ENCODE results near the gene MPV17. TPM values are rescaled to one million over a fixed set of nuclear protein-coding genes. Genes with fewer than 3 reads are reported as not detected.

Gene MPV17
- total and polyA plus RNA-seq, 2 of the 13 experiments (the other 11 are each of a cell fraction or from before 2014, with no cell fraction given), result 48.9 to 129 TPM

DNA sequence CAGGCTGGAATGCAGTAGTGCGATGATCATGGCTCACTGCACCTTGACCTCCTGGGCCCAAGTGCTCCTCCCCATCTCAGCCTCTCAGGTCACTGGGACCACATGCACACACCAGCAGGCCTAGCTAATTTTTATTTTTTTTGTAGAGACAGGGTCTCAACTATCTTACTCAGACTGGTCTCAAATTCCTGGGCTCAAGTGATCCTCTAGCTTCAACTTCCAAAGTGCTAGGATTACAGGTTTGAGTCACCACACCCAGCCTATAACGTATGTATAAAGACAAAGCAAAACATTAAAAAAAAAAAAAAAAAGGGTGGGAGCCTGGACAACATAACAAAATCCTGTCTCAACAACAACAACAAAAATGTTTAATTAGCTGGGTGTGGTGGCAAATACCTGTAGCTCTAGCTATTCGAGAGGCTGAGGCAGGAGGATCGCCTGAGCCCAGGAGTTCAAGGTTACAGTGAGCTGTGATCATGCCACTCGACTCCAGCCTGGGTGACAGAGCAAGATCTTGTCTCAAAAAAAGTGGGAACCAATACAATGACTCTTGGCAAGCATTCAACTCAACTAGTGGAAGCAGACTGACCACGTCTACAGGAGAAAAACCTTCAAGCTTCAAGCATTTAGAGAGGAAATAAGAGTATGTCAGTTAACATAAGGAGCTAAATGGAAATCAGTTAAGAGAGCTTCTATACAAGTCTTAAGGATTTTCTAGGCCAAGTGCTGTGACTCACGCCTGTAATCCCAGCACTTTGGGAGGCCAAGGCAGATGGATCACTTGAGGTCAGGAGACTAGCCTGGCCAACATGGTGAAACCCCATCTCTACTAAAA lies 31.1 kb upstream of the MPV17 start (continued):
- TF ChIP-seq ZBTB26 (CRISPR knock-in tag; IDR thresholded peaks at IDR 0.05; ENCODE audit: borderline replicate concordance), result no peak
- TF ChIP-seq ZNF784 (CRISPR knock-in tag; IDR thresholded peaks at IDR 0.05; ENCODE audit: borderline replicate concordance), result peak; percentile 35; the same call in 1 of the 2 replicates
- TF ChIP-seq, protein P1, sequence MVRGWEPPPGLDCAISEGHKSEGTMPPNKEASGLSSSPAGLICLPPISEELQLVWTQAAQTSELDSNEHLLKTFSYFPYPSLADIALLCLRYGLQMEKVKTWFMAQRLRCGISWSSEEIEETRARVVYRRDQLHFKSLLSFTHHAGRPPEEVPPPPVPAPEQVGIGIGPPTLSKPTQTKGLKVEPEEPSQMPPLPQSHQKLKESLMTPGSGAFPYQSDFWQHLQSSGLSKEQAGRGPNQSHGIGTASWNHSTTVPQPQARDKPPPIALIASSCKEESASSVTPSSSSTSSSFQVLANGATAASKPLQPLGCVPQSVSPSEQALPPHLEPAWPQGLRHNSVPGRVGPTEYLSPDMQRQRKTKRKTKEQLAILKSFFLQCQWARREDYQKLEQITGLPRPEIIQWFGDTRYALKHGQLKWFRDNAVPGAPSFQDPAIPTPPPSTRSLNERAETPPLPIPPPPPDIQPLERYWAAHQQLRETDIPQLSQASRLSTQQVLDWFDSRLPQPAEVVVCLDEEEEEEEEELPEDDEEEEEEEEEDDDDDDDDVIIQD (CRISPR knock-in tag; IDR thresholded peaks at IDR 0.05; ENCODE audit: low read depth), result peak; percentile 31; the same call in 1 of the 2 replicates
- TF ChIP-seq HDAC1 (CRISPR knock-in tag; IDR thresholded peaks at IDR 0.05), result peak; percentile 46; the same call in 1 of the 2 replicates
- TF ChIP-seq, protein P2, sequence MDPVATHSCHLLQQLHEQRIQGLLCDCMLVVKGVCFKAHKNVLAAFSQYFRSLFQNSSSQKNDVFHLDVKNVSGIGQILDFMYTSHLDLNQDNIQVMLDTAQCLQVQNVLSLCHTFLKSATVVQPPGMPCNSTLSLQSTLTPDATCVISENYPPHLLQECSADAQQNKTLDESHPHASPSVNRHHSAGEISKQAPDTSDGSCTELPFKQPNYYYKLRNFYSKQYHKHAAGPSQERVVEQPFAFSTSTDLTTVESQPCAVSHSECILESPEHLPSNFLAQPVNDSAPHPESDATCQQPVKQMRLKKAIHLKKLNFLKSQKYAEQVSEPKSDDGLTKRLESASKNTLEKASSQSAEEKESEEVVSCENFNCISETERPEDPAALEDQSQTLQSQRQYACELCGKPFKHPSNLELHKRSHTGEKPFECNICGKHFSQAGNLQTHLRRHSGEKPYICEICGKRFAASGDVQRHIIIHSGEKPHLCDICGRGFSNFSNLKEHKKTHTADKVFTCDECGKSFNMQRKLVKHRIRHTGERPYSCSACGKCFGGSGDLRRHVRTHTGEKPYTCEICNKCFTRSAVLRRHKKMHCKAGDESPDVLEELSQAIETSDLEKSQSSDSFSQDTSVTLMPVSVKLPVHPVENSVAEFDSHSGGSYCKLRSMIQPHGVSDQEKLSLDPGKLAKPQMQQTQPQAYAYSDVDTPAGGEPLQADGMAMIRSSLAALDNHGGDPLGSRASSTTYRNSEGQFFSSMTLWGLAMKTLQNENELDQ (CRISPR knock-in tag; IDR thresholded peaks at IDR 0.05; ENCODE audit: borderline replicate concordance), result no peak
- peak; percentile 11; the same call in 1 of the 2 replicates for TF ChIP-seq BCL6 (CRISPR knock-in tag; IDR thresholded peaks at IDR 0.05)
- peak; percentile 71 for TF ChIP-seq ZNF263 (CRISPR knock-in tag; IDR thresholded peaks at IDR 0.05)
- TF ChIP-seq ZNF674 (CRISPR knock-in tag; IDR thresholded peaks at IDR 0.05; ENCODE audit: low read depth), result no peak
- peak; percentile 67; the same call in 1 of the 2 replicates for TF ChIP-seq ZNF724P (CRISPR knock-in tag; IDR thresholded peaks at IDR 0.05; ENCODE audit: borderline replicate concordance)
- TF ChIP-seq SP4 (CRISPR knock-in tag; IDR thresholded peaks at IDR 0.05), result peak; percentile 42; the same call in 1 of the 2 replicates
- 0 out of 2 replicates have a peak, but pooled peaks have one; percentile 45 for TF ChIP-seq ZNF772 (CRISPR knock-in tag; IDR thresholded peaks at IDR 0.05)
- peak; percentile 45 for TF ChIP-seq ASH2L (IDR thresholded peaks at IDR 0.05; ENCODE audit: insufficient read length, low read depth, low read length)
- peak; percentile 68 for TF ChIP-seq ZFY (CRISPR knock-in tag; IDR thresholded peaks at IDR 0.05)
- TF ChIP-seq ZSCAN25 (CRISPR knock-in tag; IDR thresholded peaks at IDR 0.05), result no peak
- TF ChIP-seq RXRB (CRISPR knock-in tag; IDR thresholded peaks at IDR 0.05; ENCODE audit: borderline replicate concordance), result peak; percentile 3; the same call in 1 of the 2 replicates
- no peak for TF ChIP-seq ZNF580 (CRISPR knock-in tag; IDR thresholded peaks at IDR 0.05; ENCODE audit: borderline replicate concordance, low read depth)
- TF ChIP-seq MBD4 (IDR thresholded peaks at IDR 0.05; ENCODE audit: borderline replicate concordance, low read length), result peak; percentile 33; the same call in 1 of the 2 replicates
- TF ChIP-seq ARID2 (CRISPR knock-in tag; IDR thresholded peaks at IDR 0.05; ENCODE audit: borderline replicate concordance), result 0 out of 2 replicates have a peak, but pooled peaks have one; percentile 27

Data from HepG2 (cell line).